Measurements from ENCODE around the gene GOLGA8Q.
"Not testable (repeated sequence)": the region's sequence is repeated elsewhere in the genome, so short reads cannot be mapped to it uniquely, and the experiment has no call there.

- TF ChIP-seq CTCF (IDR thresholded peaks at IDR 0.05; ENCODE audit: borderline replicate concordance, extremely low read depth, low read length, poor library complexity, severe bottlenecking); EZH2 (IDR thresholded peaks at IDR 0.05; ENCODE audit: borderline replicate concordance, low read depth, low read length, severe bottlenecking): not testable (repeated sequence)
These were observed 25.9 kb upstream of the GOLGA8Q start for GRCh38 chr15:30525912-30526311.

Measured in DND-41 (cell line).